Muscle of back (tissue), 11 donors: Measurements from ENCODE around the gene PSPC1. TPM values are rescaled to one million over a fixed set of nuclear protein-coding genes. Genes with fewer than 3 reads are reported as not detected.

Experiments used
- DNase-seq, 3 donors: peaks; one replicate each; pipeline versions ENCODE4 v3.0.0 to v3.0.0-alpha.2; 2013
- polyA plus RNA-seq, 10 donors: library from polyadenylated mRNA; unstranded; fragments of 120-200 nt; gene quantifications; one replicate each; pipeline ENCODE4 v1.2.1, GENCODE V29; 2013; ENCODE audit not compliant: insufficient read length in 10 of 10

Gene PSPC1
- polyA plus RNA-seq, 10 donors = 37.1 to 50.4 (median 43.0) TPM

GRCh38 chr13:19674898-19675297 lies 107.8 kb downstream of the PSPC1 start:
- no peak for DNase-seq

GRCh38 chr13:19673473-19674430 lies 109.0 kb downstream of the PSPC1 start:
- DNase-seq = no peak

DNA sequence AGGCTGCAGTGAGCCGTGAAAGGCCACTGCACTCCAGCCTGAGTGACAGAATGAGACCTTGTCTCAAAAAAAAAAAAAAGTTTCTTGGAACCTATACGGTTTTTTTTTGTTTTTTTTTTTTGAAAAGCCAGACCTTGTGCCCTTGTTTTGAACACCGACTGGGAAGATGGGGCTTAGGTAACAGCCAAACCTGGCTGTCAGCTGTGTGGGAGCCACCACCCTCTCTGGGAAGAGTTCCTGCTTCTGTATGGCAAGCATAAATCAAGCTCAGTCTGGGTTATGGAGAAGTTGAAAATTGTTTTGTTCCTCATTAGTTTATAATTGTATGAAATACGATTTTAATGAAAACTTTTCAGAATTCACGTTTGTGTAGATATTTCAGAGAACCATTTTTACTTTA lies 109.8 kb downstream of the PSPC1 start:
- DNase-seq = no peak

DNA sequence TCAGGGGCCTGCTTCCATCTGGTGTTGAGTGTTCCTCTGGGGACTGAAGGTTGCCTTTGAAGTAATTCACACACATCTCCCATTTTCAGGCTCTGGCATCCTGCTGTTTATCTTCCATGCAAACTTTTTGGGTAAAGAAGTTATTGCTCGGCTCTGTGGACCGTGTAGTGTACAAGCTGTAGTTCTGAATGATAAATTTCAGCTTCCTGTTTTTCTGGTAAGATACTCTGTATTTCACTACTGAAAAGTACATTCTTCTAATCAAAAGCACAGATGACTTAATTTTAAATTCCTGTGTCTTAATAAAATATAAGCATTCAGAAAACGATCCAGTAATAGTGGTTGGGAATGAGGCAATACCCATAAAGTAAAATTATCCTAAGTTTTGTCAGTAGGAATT lies 112.6 kb downstream of the PSPC1 start:
- DNase-seq = no peak

GRCh38 chr13:19668778-19669177 lies 114.0 kb downstream of the PSPC1 start:
- DNase-seq = no peak

- DNase-seq = no peak
Measured at GRCh38 chr13:19665427-19665859, 117.3 kb downstream of the PSPC1 start.

- DNase-seq = no peak
Measured at GRCh38 chr13:19664481-19665230, 118.1 kb downstream of the PSPC1 start.

GRCh38 chr13:19663416-19663979 lies 119.2 kb downstream of the PSPC1 start:
- DNase-seq = no peak

DNA sequence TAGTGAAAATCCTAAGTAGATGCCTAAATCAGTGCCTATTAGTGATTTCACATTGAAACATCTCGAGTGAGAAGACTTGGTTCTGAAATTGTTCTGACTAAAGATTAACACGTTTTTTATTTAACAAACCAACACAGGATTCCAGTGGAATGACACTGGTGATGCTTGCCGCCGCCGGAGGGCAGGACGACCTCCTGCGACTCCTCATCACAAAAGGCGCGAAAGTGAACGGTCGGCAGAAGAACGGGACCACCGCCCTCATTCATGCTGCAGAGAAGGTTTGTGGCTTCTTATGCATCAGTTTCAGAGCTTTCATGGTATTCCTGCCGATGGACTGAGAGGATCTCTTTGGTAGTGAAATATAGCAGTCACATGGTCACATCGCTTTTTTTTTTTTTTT lies 121.2 kb downstream of the PSPC1 start:
- DNase-seq = no peak

DNA sequence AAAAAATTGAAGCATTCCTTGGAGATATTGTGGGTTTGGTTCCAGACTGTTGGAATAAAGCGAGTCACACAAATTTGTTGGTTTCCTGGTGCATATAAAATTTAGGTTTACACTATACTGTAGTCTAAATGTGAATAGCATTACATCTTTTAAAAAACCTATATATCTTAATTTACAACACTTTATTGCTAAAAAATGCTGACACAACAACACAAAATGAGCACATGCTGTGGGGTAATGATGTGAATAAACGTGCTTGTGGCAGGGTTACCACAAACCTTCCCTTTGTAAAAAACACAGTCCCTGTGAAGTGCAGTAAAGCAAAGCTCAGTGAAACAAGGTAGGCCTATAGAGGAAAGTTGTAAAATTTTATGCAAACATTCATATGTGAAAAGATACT lies 121.6 kb downstream of the PSPC1 start:
- DNase-seq = no peak

- no peak for DNase-seq
Measured at GRCh38 chr13:19658831-19659230, 123.9 kb downstream of the PSPC1 start.

DNA sequence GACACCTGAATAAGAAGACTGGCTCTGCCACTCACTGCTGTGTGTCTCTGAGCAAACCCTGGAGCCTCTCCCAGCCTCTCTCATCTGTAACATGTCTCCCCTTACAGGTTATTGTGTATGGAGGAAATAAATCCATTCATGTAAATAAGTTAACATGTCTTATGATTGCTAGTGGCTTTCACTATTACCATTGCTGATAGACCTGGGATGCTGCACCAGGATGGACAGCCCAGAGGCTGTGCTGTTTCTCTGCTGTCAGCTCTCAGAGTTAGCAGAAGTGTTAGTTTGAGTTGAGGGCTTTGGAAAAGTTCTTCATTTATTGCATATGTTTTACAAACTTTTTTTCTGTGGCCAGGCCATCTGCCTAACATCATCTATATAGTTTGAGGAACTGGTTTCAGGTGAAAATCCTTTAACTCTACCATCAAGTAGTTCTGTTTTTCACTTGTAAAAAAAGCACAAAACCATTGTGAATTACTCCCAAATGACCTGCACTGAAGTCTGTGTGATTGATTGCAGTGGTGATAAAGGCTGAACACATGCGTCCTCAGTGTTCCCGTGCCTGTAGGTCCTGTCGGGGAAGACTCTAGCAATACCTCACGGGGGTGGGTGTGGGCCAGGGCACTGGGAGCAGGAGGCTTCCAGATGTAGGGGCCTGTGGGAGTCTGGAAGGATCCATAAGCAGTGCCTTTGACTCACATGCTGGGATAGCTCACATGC lies 124.7 kb downstream of the PSPC1 start:
- no peak for DNase-seq

Other genes with a start within 250 kb of the PSPC1 start
- gene TPTE2, start 221.4 kb downstream of the PSPC1 start, polyA plus RNA-seq = under 1 TPM in 4 of 10 donors, not detected in 6; 0.11 to 0.31 (median 0.19) TPM
- 10 to 100 TPM; 28.7 to 44.7 (median 35.2) TPM for gene MPHOSPH8, start 149.3 kb downstream of the PSPC1 start, polyA plus RNA-seq
- 10 to 100 TPM in 8 of 10 donors, 1 to 10 TPM in 2; 8.4 to 18.1 (median 13.2) TPM for gene ZMYM5, start 80.7 kb upstream of the PSPC1 start, polyA plus RNA-seq
- gene ZMYM2, start 175.8 kb upstream of the PSPC1 start, polyA plus RNA-seq = 10 to 100 TPM; 37.2 to 75.3 (median 53.4) TPM